Skeletal muscle tissue (tissue), 4 donors: ENCODE results near the gene PARD6G. TPM values are rescaled to one million over a fixed set of nuclear protein-coding genes. Genes with fewer than 3 reads are reported as not detected.

ENCODE experiments used
- H3K27ac ChIP-seq: one replicate; pipeline ENCODE4 v1.7.0; 2013; ENCODE audit warnings: mild to moderate bottlenecking, low read depth, low read length, inconsistent platforms
- H3K27me3 ChIP-seq, 3 donors: one replicate each; pipeline ENCODE4 v1.7.0; 2013; ENCODE audit warnings: low read length in 3 of 3; ENCODE audit not compliant: control insufficient read depth in 3 of 3, insufficient read depth in 3 of 3
- H3K36me3 ChIP-seq, 3 donors: one replicate each; pipeline ENCODE4 v1.7.0; 2013; ENCODE audit warnings: low read length in 3 of 3; ENCODE audit not compliant: control insufficient read depth in 3 of 3, insufficient read depth in 3 of 3
- H3K4me1 ChIP-seq, 3 donors: one replicate each; pipeline ENCODE4 v1.7.0; 2013; ENCODE audit warnings: low read length in 3 of 3, mild to moderate bottlenecking in 3 of 3; ENCODE audit not compliant: control insufficient read depth in 3 of 3, insufficient read depth in 3 of 3
- H3K4me3 ChIP-seq, 3 donors: one replicate each; pipeline ENCODE4 v1.7.0; 2013; ENCODE audit warnings: low read length in 3 of 3
- H3K9ac ChIP-seq, 3 donors: one replicate each; pipeline ENCODE4 v1.7.0; 2013; ENCODE audit warnings: low read length in 3 of 3, mild to moderate bottlenecking in 3 of 3, moderate library complexity in 2 of 3, low read depth in 1 of 3
- H3K9me3 ChIP-seq, 3 donors: one replicate each; pipeline ENCODE4 v1.7.0; 2013; ENCODE audit warnings: low read length in 3 of 3; ENCODE audit not compliant: control insufficient read depth in 3 of 3
- total RNA-seq: library from RNA; depleted of rRNA; stranded (reverse); fragments of >200 nt; gene quantifications from one replicate; pipeline ENCODE4 v1.2.3, GENCODE V29; 2014
- donor health status: Osteomylitis.

PARD6G gene
- total RNA-seq, 1 donor from 2014 or later = 3.7 TPM

DNA sequence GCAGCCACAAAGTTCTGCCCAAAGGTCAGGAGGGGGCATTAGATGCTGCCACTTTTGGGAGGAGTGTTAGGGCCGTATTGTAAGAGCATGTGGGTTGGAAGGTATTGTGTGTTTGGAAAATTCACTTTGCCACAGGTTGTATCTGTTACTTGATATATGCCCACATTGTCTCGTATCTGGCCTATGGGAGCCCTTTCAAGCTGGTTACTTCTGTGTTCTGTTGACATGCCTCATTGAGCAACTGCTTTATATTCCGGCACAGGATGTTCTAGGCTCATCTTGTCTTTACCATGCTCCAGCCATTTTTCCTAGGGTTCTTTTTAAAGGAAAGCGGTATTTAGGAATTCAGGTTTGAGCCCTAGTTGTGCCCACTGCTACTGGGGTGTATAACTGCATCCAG is 132.3 kb downstream of the PARD6G start:
- no peak overlapping the region for H3K4me3 ChIP-seq
- no peak overlapping the region for H3K9ac ChIP-seq
- no peak overlapping the region for H3K27ac ChIP-seq
- peaks cover 4 to 7% (median 6%) of the 10 kb centered on the region in 3 donors for H3K4me1 ChIP-seq
- no peaks in the 10 kb centered on the region for H3K36me3 ChIP-seq
- H3K9me3 ChIP-seq = no peaks in the 10 kb centered on the region
- peaks cover 0 to 8% (median 0%) of the 10 kb centered on the region in 3 donors for H3K27me3 ChIP-seq

- Histone ChIP-seq H3K4me1 (peaks cover 6 to 7% (median 6%) of the 10 kb centered on the region in 3 donors), H3K4me3 (no peak overlapping the region), H3K27me3 (peaks cover 0 to 8% (median 0%) of the 10 kb centered on the region in 3 donors), H3K36me3 (no peaks in the 10 kb centered on the region), H3K9me3 (peaks cover 0 to 4% (median 2%) of the 10 kb centered on the region in 3 donors), H3K9ac (no peak overlapping the region), H3K27ac (no peak overlapping the region)
Measured at GRCh38 chr18:80112624-80113248, 134.6 kb downstream of the PARD6G start.

GRCh38 chr18:80109676-80110078 is 137.6 kb downstream of the PARD6G start:
- Histone ChIP-seq H3K9me3 (peaks cover 0 to 4% (median 2%) of the 10 kb centered on the region in 3 donors), H3K36me3 (no peaks in the 10 kb centered on the region), H3K27ac (no peak overlapping the region), H3K9ac (peak overlapping the region; percentile 37 to 73 (median 50)), H3K4me1 (peaks cover 6 to 7% (median 6%) of the 10 kb centered on the region in 3 donors), H3K27me3 (peaks cover 0 to 8% (median 0%) of the 10 kb centered on the region in 3 donors), H3K4me3 (peak overlapping the region; percentile 61 to 77 (median 75))

- Histone ChIP-seq H3K4me3 (peak within 1 kb of the TSS; percentile 61 to 77 (median 75)), H3K4me1 (peaks cover 6 to 8% (median 7%) of the 10 kb centered on the region in 3 donors), H3K9ac (peak within 1 kb of the TSS; percentile 37 to 73 (median 50)), H3K27me3 (peaks cover 0 to 8% (median 0%) of the 10 kb centered on the region in 3 donors), H3K9me3 (peaks cover 0 to 4% (median 2%) of the 10 kb centered on the region in 3 donors), H3K36me3 (no peaks in the 10 kb centered on the region), H3K27ac (peak within 1 kb of the TSS; percentile 83)
Measured at GRCh38 chr18:80108739-80109675, 138.3 kb downstream of the PARD6G start, which contains the start of gene ADNP2. Gene ADNP2, plus strand, starts transcription at chr18:80109262. Its CDS starts 8,281 bp downstream, at chr18:80117543.

DNA sequence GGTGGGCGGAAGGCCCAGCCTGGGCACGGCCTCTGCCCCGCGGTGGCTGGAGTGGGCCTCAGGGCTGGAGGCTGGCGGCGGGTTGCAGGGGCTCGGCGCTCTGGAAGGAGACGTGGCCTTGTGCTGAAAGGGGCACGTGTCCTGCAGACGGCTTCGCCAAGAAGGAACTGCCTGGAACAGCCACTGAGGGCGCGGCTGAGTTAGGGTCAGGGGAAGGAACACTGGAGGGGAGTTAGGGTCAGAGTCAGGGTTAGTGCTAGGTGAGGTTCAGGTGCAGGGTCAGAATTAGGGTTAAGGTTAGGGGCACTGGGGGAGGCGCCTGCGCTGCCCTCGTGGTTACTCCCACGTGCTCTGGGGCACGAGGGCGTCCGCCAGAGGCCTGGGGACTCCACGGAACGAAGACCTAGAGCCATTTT is 139.2 kb downstream of the PARD6G start:
- Histone ChIP-seq H3K27me3 (peaks cover 0 to 8% (median 0%) of the 10 kb centered on the region in 3 donors), H3K9ac (no peak overlapping the region), H3K4me3 (no peak overlapping the region), H3K9me3 (peaks cover 0 to 4% (median 2%) of the 10 kb centered on the region in 3 donors), H3K36me3 (no peaks in the 10 kb centered on the region), H3K4me1 (peaks cover 6 to 14% (median 10%) of the 10 kb centered on the region in 3 donors), H3K27ac (no peak overlapping the region)

DNA sequence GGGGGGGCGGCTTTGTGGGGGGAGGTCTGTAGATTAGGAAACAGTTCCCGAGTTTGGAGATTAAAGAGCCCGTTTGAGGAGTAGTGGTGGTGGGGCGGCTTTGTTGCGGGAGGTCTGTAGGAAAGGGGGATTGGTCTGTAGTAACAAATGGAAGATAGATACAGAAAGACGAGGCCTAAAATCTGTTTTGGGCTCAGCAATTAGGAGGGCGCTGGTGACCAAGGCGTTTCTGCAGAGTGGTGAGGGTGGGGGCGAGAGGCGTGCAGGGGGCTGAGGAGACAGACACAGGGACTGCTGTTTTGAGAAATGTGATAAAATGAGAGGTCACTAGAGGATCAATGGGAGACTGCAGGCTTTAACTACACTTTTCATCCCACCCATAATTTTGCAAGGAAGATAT is 139.9 kb downstream of the PARD6G start:
- H3K27ac ChIP-seq = no peak overlapping the region
- no peak overlapping the region for H3K9ac ChIP-seq
- H3K4me3 ChIP-seq = no peak overlapping the region
- H3K27me3 ChIP-seq = peaks cover 0 to 8% (median 0%) of the 10 kb centered on the region in 3 donors
- H3K4me1 ChIP-seq = peaks cover 6 to 14% (median 10%) of the 10 kb centered on the region in 3 donors
- H3K9me3 ChIP-seq = peaks cover 0 to 4% (median 2%) of the 10 kb centered on the region in 3 donors
- H3K36me3 ChIP-seq = no peaks in the 10 kb centered on the region

Other genes starting within 250 kb of the PARD6G start
- 30.8 TPM for gene RBFA, start 213.1 kb downstream of the PARD6G start, total RNA-seq
- gene ADNP2, start 138.3 kb downstream of the PARD6G start, total RNA-seq = 8.4 TPM